Epithelial cell of proximal tubule (primary cell): ENCODE data around the gene EPO. TPM values are rescaled to one million over a fixed set of nuclear protein-coding genes. Genes with fewer than 3 reads are reported as not detected.
A peak's percentile ranks its signal among the peaks of the same experiment; 100 is the strongest.

Source experiments
- DNase-seq: peaks from one replicate; pipeline ENCODE4 v3.0.0-alpha.2; 2011; ENCODE audit warnings: low read depth
- H3K4me3 ChIP-seq: 2 replicates; pipeline ENCODE4 v1.5.1; 2011; ENCODE audit warnings: low read depth, mild to moderate bottlenecking, low read length
- CTCF ChIP-seq: conservative IDR thresholded peaks from 2 replicates; pipeline ENCODE4 v1.5.1; 2012; ENCODE audit warnings: low read depth, mild to moderate bottlenecking, low read length
- total RNA-seq: library from RNA; depleted of rRNA; stranded (reverse); fragments of >200 nt; gene quantifications from 2 replicates; pipeline ENCODE4 v1.2.3, GENCODE V29; 2015

Gene EPO
- total RNA-seq, 1 donor from 2014 or later, result not detected

GRCh38 chr7:100675581-100676350 is 44.5 kb upstream of the EPO start:
- H3K4me3 ChIP-seq, result peak overlapping the region; percentile 96
- no peak for TF ChIP-seq CTCF
- DNase-seq, result no peak

- TF ChIP-seq CTCF, result no peak
- DNase-seq, result no peak
- H3K4me3 ChIP-seq, result peak overlapping the region; percentile 96
These were observed 43.6 kb upstream of the EPO start for GRCh38 chr7:100676501-100677306.

- TF ChIP-seq CTCF, result no peak
- no peak overlapping the region for H3K4me3 ChIP-seq
- DNase-seq, result no peak
These were observed 42.7 kb upstream of the EPO start for GRCh38 chr7:100677308-100678267.

GRCh38 chr7:100678291-100678984 is 41.8 kb upstream of the EPO start:
- no peak for DNase-seq
- H3K4me3 ChIP-seq, result no peak overlapping the region
- no peak for TF ChIP-seq CTCF

- no peak overlapping the region for H3K4me3 ChIP-seq
- TF ChIP-seq CTCF, result no peak
- DNase-seq, result no peak
These were observed 40.9 kb upstream of the EPO start for GRCh38 chr7:100679129-100679926.
